Dendritic cell treated with granulocyte-macrophage colony-stimulating factor and Interleukin-4, amounts not matched to agents 40 ng/mL and 50 ng/mL, for 4 days (primary cell): Measurements from ENCODE around the gene XPNPEP3.
"Not testable (repeated sequence)": the region's sequence is repeated elsewhere in the genome, so short reads cannot be mapped to it uniquely, and the experiment has no call there.

Source experiments
- H3K27ac Mint-ChIP-seq: one replicate; pipeline ENCODE4 v1.8.0; 2022; ENCODE audit warnings: mild to moderate bottlenecking, mixed read lengths
- H3K27me3 Mint-ChIP-seq: one replicate; pipeline ENCODE4 v1.8.0; 2022; ENCODE audit warnings: mild to moderate bottlenecking, mixed read lengths
- H3K36me3 Mint-ChIP-seq: one replicate; pipeline ENCODE4 v1.8.0; 2022; ENCODE audit warnings: low read depth, mixed read lengths
- H3K4me1 Mint-ChIP-seq: one replicate; pipeline ENCODE4 v1.8.0; 2022; ENCODE audit warnings: low read depth, mixed read lengths
- H3K4me3 Mint-ChIP-seq: one replicate; pipeline ENCODE4 v1.8.0; 2022; ENCODE audit warnings: mild to moderate bottlenecking, moderate library complexity, mixed read lengths
- H3K9me3 Mint-ChIP-seq: one replicate; pipeline ENCODE4 v1.8.0; 2022; ENCODE audit warnings: mixed read lengths
- intact Hi-C: fragments of 100-400 bp; cut with micrococcal nuclease; formaldehyde crosslinking; loops from one replicate; pipeline ENCODE4 v1.15.0; 2022

Gene XPNPEP3

GRCh38 chr22:40876907-40877306, 20.0 kb downstream of the XPNPEP3 start:
- Mint-ChIP-seq H3K36me3 (peaks cover 20% of the 10 kb centered on the region), H3K27ac (no peak overlapping the region), H3K9me3 (no peaks in the 10 kb centered on the region), H3K4me3 (no peak overlapping the region), H3K27me3 (no peaks in the 10 kb centered on the region), H3K4me1 (no peaks in the 10 kb centered on the region)
- intact Hi-C loops: no loop called here

GRCh38 chr22:40877488-40877887, 20.5 kb downstream of the XPNPEP3 start:
- no peaks in the 10 kb centered on the region for H3K27me3 Mint-ChIP-seq
- no peak overlapping the region for H3K27ac Mint-ChIP-seq
- no peaks in the 10 kb centered on the region for H3K9me3 Mint-ChIP-seq
- intact Hi-C loops: no loop called here
- H3K4me3 Mint-ChIP-seq: no peak overlapping the region
- H3K36me3 Mint-ChIP-seq: peaks cover 26% of the 10 kb centered on the region
- no peaks in the 10 kb centered on the region for H3K4me1 Mint-ChIP-seq

DNA sequence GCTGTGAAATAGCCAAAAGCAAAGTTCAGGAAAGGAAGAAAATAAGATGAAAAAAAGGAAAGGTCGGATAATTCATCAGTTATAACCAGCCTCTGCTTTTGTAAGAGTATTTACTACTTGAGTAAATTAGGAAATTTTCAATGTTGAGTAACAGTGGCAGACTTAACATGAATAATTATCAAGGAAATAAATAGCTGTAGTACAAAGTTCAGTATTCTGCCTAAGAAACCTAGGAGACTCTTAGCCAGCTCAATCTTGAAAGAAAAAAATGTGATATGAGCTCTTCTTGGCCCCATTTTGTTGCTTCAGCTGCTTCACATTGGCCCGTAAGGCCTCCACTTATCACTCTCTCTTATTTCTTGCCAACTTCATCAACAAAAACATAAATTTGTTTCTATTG, 22.0 kb downstream of the XPNPEP3 start:
- intact Hi-C loops: no loop called here
- H3K27me3 Mint-ChIP-seq: no peaks in the 10 kb centered on the region
- no peak overlapping the region for H3K27ac Mint-ChIP-seq
- H3K9me3 Mint-ChIP-seq: no peaks in the 10 kb centered on the region
- H3K4me3 Mint-ChIP-seq: no peak overlapping the region
- H3K36me3 Mint-ChIP-seq: peaks cover 32% of the 10 kb centered on the region
- H3K4me1 Mint-ChIP-seq: no peaks in the 10 kb centered on the region

DNA sequence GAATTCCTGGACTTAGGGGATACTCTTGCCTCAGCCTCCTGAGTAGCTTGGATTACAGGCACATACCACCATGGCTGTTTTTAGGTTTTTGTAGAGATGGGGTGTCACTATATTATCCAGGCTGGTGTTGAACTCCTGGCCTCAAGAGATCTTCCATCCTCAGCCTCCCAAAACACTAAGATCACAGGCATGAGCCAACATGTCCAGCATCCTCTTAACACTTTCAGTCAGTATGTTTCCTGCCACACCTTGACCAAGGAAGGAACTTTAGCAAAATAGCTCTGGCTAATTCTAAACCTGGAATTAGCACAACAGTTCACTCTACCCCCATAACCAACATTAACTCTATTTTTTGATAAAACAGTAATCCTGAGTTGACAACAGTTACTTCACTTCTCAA, 32.2 kb downstream of the XPNPEP3 start:
- Mint-ChIP-seq H3K27me3 (no peaks in the 10 kb centered on the region), H3K27ac (no peak overlapping the region), H3K4me1 (no peaks in the 10 kb centered on the region), H3K9me3 (no peaks in the 10 kb centered on the region), H3K4me3 (no peak overlapping the region), H3K36me3 (peaks cover 51% of the 10 kb centered on the region)
- intact Hi-C loops: no loop called here

DNA sequence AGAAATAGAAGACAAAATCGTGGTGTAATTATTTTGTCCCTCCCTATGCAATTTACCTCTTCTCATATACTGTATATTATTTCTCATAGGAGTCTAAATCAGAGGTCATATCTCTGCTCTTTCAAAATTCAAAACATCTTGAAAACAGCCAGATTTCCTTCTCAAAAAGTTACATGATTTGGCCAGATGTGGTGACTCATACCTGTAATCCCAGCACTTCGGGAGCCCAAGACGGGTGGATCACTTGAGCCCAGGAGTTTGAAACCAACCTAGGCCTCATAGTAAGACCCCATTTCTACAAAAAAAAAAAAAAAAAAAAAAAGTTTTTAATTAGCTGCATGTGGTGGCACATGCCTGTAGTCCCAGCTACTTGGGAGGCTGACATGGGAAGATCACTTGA, 33.9 kb downstream of the XPNPEP3 start:
- Mint-ChIP-seq H3K36me3 (peaks cover 45% of the 10 kb centered on the region), H3K4me1 (no peaks in the 10 kb centered on the region), H3K9me3 (no peaks in the 10 kb centered on the region), H3K27me3 (no peaks in the 10 kb centered on the region), H3K4me3 (no peak overlapping the region), H3K27ac (no peak overlapping the region)
- intact Hi-C loops: no loop called here

DNA sequence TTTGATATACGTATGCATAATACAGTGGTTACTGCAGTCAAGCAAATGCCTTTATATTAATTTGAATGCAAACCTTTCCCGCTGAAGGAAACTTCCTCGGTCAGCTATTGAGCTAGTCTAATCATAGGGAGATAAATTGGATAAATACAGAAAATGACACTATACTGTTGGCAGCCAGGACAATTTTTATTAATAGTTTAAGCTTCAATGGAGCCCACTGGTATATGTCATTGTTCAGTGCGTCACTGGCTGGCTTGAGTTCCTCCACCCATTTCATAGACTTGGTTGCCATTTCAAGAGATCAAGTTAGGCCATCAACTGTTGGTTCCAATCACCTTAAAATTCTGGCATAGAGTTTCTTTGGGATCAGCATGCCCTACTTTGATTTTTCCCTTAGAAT, 37.5 kb downstream of the XPNPEP3 start:
- H3K27me3 Mint-ChIP-seq: no peaks in the 10 kb centered on the region
- no peaks in the 10 kb centered on the region for H3K4me1 Mint-ChIP-seq
- intact Hi-C loops: no loop called here
- H3K27ac Mint-ChIP-seq: no peak overlapping the region
- no peaks in the 10 kb centered on the region for H3K9me3 Mint-ChIP-seq
- H3K4me3 Mint-ChIP-seq: no peak overlapping the region
- H3K36me3 Mint-ChIP-seq: peaks cover 13% of the 10 kb centered on the region

GRCh38 chr22:40898850-40899357, 42.0 kb downstream of the XPNPEP3 start:
- no peak overlapping the region for H3K27ac Mint-ChIP-seq
- H3K36me3 Mint-ChIP-seq: peaks cover 11% of the 10 kb centered on the region
- H3K4me3 Mint-ChIP-seq: no peak overlapping the region
- no peaks in the 10 kb centered on the region for H3K27me3 Mint-ChIP-seq
- intact Hi-C loops: loop anchor here (1.0 to 2.0 kb wide), 2 partner anchors 44 to 216 kb away; no protein-coding TSS in a partner anchor
- no peaks in the 10 kb centered on the region for H3K9me3 Mint-ChIP-seq
- H3K4me1 Mint-ChIP-seq: no peaks in the 10 kb centered on the region

GRCh38 chr22:40904101-40904500, 47.2 kb downstream of the XPNPEP3 start:
- Mint-ChIP-seq H3K27ac (no peak overlapping the region), H3K4me1 (no peaks in the 10 kb centered on the region)
- intact Hi-C loops: no loop called here

DNA sequence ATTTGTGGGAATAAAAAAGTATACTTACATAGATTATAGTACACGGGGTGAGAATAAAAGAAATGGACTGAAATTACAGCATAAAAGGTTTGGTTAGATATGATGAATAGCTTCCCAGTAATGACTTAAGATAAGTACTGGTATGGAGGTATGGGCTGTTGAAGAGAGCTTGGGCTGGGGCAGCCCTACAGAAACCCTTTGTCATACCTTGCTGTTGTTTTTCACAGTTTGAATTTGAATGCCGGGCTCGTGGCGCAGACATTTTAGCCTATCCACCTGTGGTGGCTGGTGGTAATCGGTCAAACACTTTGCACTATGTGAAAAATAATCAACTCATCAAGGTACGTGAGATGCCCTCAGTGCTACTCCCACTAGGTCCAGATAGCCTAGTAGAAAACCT, 51.9 kb downstream of the XPNPEP3 start:
- intact Hi-C loops: no loop called here
- Mint-ChIP-seq H3K4me1 (no peaks in the 10 kb centered on the region), H3K9me3 (no peaks in the 10 kb centered on the region), H3K36me3 (peaks cover 39% of the 10 kb centered on the region), H3K27me3 (no peaks in the 10 kb centered on the region), H3K4me3 (no peak overlapping the region), H3K27ac (no peak overlapping the region)

More at GRCh38 chr22:40904101-40904500, 47.2 kb downstream of the XPNPEP3 start:
- H3K4me3 Mint-ChIP-seq: no peak overlapping the region
- H3K36me3 Mint-ChIP-seq: peaks cover 24% of the 10 kb centered on the region
- H3K27me3 Mint-ChIP-seq: no peaks in the 10 kb centered on the region
- H3K9me3 Mint-ChIP-seq: no peaks in the 10 kb centered on the region

DNA sequence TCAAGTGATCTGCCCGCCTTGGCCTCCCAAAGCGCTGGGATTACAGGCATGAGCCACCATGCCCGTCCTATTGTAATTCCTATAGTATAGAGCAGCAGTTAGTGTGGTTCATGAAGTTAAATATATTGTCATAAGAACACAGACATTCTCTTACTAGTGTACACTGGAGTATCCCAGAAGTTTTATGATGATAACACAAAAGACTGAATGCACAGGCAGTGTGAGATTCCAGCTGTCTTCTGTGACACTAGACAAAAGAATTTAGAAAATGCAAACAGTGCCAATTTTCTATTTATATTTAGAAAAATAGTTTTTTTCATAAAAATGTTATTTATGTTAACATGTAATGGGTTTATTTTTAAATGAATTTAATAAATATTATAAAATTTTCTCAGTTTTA, 54.8 kb downstream of the XPNPEP3 start:
- H3K4me3 Mint-ChIP-seq: no peak overlapping the region

DNA sequence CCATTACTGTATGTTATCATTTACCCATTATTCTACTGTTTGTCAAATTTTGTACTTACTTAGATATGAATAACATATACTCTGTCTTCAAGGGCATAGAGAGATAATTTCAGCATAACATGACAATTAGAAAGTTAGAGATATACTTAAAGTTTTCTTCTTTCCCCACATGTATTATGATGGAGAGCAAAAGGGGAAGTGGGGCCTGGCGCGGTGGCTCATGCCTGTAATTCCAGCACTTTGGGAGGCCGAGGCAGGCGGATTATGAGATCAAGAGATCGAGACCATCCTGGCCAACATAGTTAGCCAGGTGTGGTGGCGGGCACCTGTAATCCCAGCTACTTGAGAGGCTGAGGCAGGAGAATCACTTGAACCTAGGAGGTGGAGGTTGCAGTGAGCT, 56.0 kb downstream of the XPNPEP3 start:
- H3K27ac Mint-ChIP-seq, H3K9me3 Mint-ChIP-seq, H3K27me3 Mint-ChIP-seq, H3K4me3 Mint-ChIP-seq, intact Hi-C loops, H3K4me1 Mint-ChIP-seq: not testable (repeated sequence)
- H3K36me3 Mint-ChIP-seq: peaks cover 54% of the 10 kb centered on the region

More for the DNA sequence above, 54.8 kb downstream of the XPNPEP3 start:
- intact Hi-C loops: no loop called here
- peaks cover 55% of the 10 kb centered on the region for H3K36me3 Mint-ChIP-seq
- no peak overlapping the region for H3K27ac Mint-ChIP-seq
- H3K4me1 Mint-ChIP-seq: no peaks in the 10 kb centered on the region
- no peaks in the 10 kb centered on the region for H3K9me3 Mint-ChIP-seq
- H3K27me3 Mint-ChIP-seq: no peaks in the 10 kb centered on the region

- H3K36me3 Mint-ChIP-seq: peaks cover 63% of the 10 kb centered on the region
- H3K4me1 Mint-ChIP-seq: peaks cover 5% of the 10 kb centered on the region
- no peak overlapping the region for H3K4me3 Mint-ChIP-seq
- H3K27me3 Mint-ChIP-seq: no peaks in the 10 kb centered on the region
- H3K27ac Mint-ChIP-seq: no peak overlapping the region
- intact Hi-C loops: no loop called here
- H3K9me3 Mint-ChIP-seq: no peaks in the 10 kb centered on the region
Measured at GRCh38 chr22:40919446-40919845, 62.5 kb downstream of the XPNPEP3 start.

- Mint-ChIP-seq H3K36me3 (peaks cover 59% of the 10 kb centered on the region), H3K27ac (no peak overlapping the region)
- intact Hi-C loops: loop anchor here (5.0 kb wide), 2 partner anchors 172 to 207 kb away; partner anchors contain the start of gene EP300
Measured at GRCh38 chr22:40920526-40920925, 63.6 kb downstream of the XPNPEP3 start.

DNA sequence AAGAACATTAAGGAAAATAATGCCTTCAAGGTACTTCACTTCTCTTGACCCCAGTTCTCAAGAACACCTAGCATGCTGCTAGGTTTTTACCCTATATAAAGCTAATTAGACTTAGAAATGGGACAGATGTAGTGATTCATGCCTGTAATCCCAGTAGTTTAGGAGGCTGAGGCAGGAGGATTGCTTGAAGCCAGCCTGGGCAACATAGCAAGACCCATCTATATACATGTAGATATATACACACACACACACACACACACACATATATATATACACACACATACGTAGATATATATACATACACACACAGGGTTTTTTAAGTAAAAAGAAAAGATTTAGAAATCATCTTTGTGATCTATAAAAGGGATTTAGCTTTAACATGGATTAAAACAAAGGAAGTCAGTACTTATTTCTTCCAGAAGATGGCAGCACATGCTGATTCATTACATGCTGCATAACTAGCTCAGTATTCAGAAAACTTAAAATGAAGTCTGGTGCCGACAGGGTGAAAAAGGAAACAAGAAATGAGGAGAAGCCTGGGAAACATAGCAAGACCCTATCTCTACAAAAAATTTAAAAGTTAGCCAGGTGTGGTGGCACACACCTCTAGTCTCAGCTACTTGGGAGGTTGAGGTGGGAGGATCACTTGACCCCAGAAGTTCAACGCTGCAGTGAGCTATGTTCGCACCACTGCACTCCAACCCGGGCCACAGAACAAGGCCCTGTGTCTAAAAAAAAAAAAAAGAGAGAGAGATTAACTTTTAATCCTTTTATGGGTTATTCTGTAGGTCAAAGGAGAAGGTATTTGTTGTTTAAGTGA, 65.7 kb downstream of the XPNPEP3 start:
- Mint-ChIP-seq H3K9me3 (no peaks in the 10 kb centered on the region), H3K27me3 (no peaks in the 10 kb centered on the region), H3K4me3 (peak overlapping the region; percentile 2), H3K36me3 (peaks cover 49% of the 10 kb centered on the region), H3K4me1 (peaks cover 5% of the 10 kb centered on the region), H3K27ac (peak overlapping the region; percentile 77)
- intact Hi-C loops: loop anchor here (5.0 kb wide), 2 partner anchors 170 to 205 kb away; partner anchors contain the start of gene EP300

More at GRCh38 chr22:40920526-40920925, 63.6 kb downstream of the XPNPEP3 start:
- peaks cover 5% of the 10 kb centered on the region for H3K4me1 Mint-ChIP-seq
- H3K4me3 Mint-ChIP-seq: no peak overlapping the region
- no peaks in the 10 kb centered on the region for H3K9me3 Mint-ChIP-seq
- no peaks in the 10 kb centered on the region for H3K27me3 Mint-ChIP-seq
